ENCODE results near the gene CCDC78. TPM values are rescaled to one million over a fixed set of nuclear protein-coding genes. Genes with fewer than 3 reads are reported as not detected.

CCDC78 gene
- polyA plus RNA-seq, 4 donors, result 0.86 to 3.5 (median 2.2) TPM

DNA sequence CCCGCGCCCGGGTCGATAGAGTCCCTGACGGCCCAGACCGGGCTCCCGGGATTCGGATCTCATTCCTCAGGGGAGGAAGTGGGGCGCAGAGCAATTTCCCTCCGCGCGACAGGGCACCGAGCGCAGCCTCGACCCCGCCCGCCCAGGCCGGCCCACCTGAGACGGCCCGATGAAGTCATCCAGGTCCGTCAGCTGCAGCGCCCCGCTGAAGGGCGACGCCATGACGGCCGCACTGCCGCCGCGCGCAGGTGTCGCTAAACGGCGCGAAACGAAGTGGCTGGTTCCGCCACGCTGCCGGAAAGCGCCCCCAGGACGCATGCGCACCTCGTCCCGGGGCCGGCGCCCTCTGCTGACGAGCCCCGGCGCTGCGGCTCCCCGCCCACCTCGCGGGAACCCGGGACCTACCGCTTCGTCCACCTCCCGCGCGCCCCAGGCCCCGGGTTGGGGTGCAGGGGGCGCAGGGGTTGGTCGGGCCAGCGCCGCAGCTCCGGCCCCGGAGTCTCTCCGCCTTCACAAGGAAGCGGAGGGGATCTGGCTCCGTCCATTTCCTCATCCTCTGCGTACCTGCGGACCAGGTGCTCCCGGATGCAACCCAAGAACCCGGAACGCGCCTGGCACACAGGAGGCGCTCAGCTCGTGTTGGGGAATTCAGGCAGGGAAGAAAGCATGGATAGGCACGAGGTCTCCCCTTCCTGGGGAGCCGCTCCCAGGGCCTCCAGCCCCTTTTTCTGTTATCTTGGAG is 14.7 kb upstream of the CCDC78 start, which contains the start of gene CIAO3:
TSS of gene CIAO3 (minus strand) at position 234 of the 742 bp plus-strand sequence. CDS start at position 222, 12 bp downstream.
- DNase-seq (ENCODE audit: low read depth in 4 of 4, low spot score in 3 of 4), result peak in 3 of 4 donors; percentile 64 to 75 (median 75)

DNA sequence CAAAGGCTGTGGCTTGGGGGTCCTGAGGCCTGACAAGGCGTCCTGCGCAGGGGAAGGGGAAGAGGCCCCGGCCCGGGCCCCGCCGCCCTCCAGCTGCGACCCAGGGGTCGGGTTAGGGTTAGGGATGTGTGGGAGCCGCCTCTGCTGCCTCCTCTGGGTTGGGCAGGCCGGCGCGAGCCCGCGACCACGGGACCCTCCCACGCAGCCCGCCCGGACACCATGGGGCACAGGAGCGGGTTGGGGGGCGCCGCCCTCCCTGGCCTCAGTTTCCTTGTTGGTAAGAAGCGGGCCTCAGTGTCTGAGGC is 14.2 kb upstream of the CCDC78 start:
- DNase-seq (ENCODE audit: low read depth in 4 of 4, low spot score in 3 of 4), result no peak

DNA sequence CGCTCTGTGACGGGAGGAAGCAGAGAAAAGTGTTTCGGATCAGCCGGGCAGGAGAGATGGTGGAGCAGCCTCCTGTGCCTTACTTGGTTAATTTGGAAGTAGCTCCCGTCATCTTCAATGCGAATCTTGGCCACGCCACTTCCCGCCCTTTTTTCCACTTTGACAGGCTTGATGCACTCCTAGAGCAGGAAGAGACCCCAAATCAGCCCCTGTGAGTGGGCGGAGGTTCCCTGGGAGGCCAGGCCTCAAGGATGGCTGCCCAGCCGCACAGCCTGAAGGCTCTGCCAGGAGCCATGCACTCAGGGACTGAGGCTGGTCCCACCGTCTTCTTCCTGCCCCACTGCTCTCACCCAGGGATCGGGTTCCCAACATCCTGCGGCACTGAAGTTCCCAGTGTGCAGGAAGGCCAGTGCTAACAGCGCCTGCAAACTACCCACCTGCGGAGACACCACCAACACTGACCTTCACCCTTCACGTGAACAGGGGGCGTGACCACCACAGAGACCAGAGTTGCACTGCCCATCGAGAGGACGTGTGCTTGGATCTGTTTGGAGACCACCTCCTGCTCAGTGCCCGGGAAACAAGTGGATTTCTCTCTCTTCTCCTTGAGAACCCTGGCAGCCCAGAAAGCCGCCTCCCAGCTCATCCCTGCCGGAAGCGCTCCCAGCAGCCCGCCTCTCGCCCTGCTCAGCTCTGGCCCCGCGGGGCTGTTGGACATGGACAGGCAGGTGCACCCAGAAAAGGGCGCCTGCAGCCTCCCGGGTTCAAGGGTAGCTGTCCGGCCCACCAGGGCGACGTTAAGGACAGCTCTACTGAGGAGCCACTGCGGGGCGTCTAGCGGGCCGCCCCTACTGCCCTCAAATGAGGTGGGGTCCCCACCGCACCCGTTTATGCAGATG is 13.6 kb upstream of the CCDC78 start:
- no peak for DNase-seq (ENCODE audit: low read depth in 4 of 4, low spot score in 3 of 4)

- no peak for DNase-seq (ENCODE audit: low read depth in 4 of 4, low spot score in 3 of 4)
These were observed 10.8 kb upstream of the CCDC78 start for GRCh38 chr16:736936-737481.

- DNase-seq (ENCODE audit: low read depth in 4 of 4, low spot score in 3 of 4), result no peak
These were observed 9.8 kb upstream of the CCDC78 start for GRCh38 chr16:735982-736453.

- DNase-seq (ENCODE audit: low read depth in 4 of 4, low spot score in 3 of 4), result no peak
These were observed 9.0 kb upstream of the CCDC78 start for GRCh38 chr16:734981-735881.

GRCh38 chr16:734208-734980 is 8.2 kb upstream of the CCDC78 start:
- no peak for DNase-seq (ENCODE audit: low read depth in 4 of 4, low spot score in 3 of 4)

DNA sequence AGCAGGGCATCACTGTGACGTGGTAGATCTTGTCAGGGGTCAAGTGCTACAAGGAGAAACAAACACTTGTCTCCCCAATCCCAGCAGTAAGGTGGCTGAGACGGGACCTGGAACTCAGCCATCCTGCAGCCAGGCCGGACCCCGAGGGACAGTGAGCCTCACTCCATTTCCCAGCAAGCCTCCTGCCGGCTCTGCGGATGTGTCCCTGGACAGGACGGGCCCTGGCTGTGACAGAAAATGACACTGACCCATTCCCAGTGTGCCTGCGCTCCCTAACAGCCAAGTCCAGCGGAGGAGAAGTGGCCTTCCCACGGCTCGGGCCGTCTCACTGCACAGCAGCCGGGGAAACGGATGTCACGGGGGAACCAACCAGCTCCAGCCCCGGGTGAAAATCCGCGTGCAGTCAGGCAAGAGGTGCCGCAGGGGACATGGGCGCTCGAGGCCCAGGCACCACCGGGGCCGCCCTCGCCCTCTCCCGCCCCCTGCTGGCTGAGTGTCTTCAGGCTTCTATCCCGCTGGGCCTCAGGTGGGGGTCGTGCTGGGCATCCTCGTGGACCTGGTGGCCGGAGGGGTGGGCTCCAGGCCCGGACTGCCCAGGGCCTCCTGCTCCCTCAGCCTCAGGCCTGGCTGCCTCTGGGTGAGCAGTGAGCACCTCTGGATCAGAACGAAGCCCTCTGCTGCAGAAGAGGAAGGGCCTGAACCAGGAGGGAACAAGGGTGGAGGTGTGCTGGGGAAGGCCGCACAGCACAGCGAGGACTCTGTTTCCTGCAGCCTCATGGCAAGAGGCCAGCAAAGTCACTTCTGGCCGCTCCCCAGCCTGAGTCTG is 7.4 kb upstream of the CCDC78 start:
- DNase-seq (ENCODE audit: low read depth in 4 of 4, low spot score in 3 of 4), result no peak

- DNase-seq (ENCODE audit: low read depth in 4 of 4, low spot score in 3 of 4), result no peak
These were observed 6.7 kb upstream of the CCDC78 start for GRCh38 chr16:732936-733335.

DNA sequence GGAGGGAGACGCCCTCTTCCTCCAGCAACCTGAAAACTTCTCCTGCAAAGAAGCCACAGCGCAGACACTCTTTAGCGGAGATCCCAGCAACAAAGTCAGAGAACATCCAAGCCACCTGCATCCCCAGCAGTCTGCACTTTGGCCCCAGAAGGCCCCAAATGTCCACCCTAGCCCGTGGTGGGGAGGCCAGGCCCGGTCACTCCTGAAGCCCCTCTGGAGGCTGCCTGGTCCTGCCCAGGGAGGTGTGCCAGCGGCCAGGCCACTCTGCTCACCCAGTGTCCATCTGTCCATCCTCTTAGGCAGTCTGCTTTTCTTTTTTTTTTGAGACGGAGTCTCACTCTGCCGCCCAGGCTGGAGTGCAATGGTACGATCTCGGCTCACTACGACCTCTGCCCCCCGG is 6.1 kb upstream of the CCDC78 start:
- DNase-seq (ENCODE audit: low read depth in 4 of 4, low spot score in 3 of 4), result no peak

GRCh38 chr16:730666-731509 is 4.6 kb upstream of the CCDC78 start:
- no peak for DNase-seq (ENCODE audit: low read depth in 4 of 4, low spot score in 3 of 4)

- DNase-seq (ENCODE audit: low read depth in 4 of 4, low spot score in 3 of 4), result no peak
These were observed 3.8 kb upstream of the CCDC78 start for GRCh38 chr16:729768-730665.

GRCh38 chr16:728890-729744 is 2.9 kb upstream of the CCDC78 start:
- no peak for DNase-seq (ENCODE audit: low read depth in 4 of 4, low spot score in 3 of 4)

GRCh38 chr16:728131-728889 is 2.1 kb upstream of the CCDC78 start:
- DNase-seq (ENCODE audit: low read depth in 4 of 4, low spot score in 3 of 4), result no peak

DNA sequence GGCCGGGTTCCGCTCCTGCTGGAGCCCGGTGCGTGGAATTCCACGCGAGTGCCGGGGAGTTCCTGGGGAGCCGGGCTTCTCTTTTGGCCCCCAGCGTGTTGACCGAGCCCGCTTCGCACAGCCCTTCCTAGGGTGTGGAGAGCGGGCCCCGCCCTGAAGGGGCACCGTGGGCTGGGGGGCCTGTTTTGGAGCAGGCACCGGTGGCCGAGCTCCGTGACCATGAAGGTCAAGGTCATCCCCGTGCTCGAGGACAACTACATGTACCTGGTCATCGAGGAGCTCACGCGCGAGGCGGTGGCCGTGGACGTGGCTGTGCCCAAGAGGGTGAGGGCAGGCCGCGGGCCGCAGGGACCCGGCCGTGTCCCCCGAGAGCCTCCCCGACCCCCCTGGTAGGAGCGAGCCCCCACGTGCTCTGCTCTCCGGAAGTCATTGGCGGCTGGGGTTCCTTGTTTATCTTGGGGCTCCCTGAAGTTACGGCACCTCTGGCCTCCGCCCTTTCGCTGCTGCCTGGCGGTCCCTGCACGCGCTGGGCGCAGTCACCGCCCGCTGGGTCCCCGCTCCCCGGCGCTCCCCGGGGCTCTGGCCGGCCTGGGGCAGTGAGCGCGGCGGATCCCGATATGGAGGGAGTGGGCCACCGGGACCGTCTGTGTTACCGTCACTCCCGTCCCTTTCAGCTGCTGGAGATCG is 1.2 kb upstream of the CCDC78 start:
- no peak for DNase-seq (ENCODE audit: low read depth in 4 of 4, low spot score in 3 of 4)
